GM19468 (cell line): ENCODE results near the gene DGKG.

ENCODE experiments used
- ATAC-seq: cut with Tn5 transposase; IDR thresholded peaks from one replicate; pipeline ENCODE4 v1.9.1; 2021; ENCODE audit warnings: mild to moderate bottlenecking, moderate library complexity, moderate number of reproducible peaks; ENCODE audit not compliant: unreplicated experiment; ENCODE audit errors: extremely low read depth

Gene DGKG

GRCh38 chr3:186217820-186218164 is 144.2 kb downstream of the DGKG start:
- ATAC-seq, result peak; percentile 78

DNA sequence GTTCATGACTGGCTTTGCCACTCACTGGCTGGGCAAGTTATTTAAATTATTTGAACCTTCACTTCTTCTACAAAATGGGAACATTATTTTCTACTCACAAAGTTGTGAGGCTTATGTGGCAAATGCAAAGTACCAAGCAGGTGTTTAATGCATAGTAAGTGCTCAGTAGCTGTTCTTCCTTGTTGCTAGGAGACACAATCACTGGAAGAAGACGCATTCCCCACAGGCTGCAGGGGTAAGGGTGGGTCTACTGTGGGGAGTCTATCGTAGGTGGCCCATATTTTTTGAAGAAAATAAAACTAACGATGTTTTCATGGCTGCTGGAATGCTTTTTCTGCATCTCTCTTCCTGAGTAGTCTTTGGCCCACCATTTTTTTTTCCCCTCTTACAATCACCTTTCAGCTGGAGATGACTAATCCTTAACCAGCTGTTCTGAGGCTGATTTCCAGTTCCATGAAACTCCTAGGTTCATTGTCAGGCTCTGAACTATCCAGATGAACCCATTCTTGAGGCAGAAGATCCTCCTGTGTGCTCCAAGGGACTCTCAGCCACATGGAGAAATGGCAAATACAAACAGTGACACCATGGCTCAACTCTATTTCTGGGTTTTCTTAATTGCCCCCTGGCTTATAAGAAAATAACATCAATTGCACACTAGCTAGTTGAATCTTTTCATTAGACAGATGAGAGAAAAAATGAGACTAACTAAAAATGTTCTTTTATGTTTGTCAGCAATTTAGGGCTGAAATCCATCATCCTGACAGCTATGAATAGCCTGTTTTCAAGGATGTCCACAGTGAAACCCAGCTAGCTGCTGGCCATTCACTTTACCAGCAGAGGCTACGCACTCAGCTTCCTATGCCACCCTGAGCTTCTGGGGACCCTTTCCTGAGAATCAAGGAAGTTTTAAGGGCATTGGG is 144.9 kb downstream of the DGKG start:
- no peak for ATAC-seq

DNA sequence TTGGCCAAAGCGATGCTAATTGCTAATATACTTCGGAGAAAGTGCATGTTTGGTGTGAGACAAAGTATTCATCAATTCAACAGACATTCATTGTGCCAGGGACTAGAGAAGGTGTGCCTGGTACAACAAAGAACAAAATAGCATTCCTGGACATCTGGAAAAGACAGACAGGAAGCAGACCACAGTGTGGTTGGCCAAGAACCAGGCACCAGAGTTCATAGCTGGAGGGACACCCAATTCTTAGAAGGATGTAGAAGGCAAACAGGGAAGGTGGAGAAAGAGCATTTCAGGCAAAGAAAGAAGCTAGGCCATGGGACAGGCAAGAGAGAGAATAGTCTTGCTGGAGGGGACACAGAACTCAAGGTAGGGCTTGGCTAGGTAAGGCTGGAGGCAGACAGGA is 147.4 kb downstream of the DGKG start:
- ATAC-seq, result no peak

DNA sequence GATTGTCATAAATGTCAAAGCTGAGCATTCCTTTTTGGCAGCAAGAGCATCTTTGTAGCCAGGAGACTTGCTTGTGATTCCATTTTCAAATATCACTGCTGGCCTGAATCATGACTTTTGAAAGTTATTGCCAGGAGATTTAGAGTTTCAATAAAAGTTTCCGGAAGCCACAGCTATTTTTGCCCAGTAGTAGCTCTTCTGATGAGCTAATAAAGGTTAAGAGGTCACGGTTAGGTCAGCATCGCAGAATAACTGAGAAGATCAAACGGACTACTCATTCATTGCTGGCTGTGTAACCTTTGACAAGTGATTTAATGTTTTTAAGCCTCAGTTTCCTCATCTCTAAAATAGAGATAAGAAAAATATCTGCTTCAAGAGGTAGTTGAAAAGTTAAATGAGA is 148.1 kb downstream of the DGKG start:
- ATAC-seq, result no peak

- no peak for ATAC-seq
Observed at GRCh38 chr3:186212611-186213010, 149.4 kb downstream of the DGKG start.

DNA sequence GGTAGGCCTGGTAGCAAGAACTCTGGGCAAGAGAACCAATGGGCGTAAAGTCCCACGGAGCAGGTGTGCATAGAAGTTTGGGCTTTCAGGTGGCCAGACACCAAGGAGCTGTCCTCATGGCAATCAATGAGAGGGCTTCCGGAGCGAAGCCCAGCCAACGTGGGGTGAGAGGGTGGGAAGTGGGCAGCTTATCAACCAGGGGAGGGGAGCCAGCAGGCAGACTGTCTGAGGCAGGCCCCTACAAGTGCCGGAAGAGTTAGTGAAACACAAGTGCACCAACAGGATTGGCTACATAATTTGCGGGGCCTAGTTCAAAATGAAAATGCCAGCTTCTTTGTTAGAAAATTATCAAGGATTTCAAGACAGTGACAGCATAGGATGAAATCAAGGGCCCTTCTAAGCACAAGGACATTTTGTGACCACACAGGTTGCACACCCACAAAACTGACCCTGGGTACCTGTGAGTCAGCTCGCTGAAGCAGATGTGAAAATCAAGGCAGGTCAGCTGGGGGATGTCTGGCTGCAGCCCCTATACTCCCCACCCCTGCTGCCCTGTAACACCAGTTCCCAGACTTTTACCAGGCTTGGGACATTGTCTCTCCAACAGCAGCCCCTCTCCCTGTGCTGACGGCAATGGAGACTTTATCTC is 151.1 kb downstream of the DGKG start:
- no peak for ATAC-seq

GRCh38 chr3:186209810-186210752 is 152.0 kb downstream of the DGKG start:
- no peak for ATAC-seq

GRCh38 chr3:186208296-186208989 is 153.6 kb downstream of the DGKG start:
- ATAC-seq, result no peak

GRCh38 chr3:186207515-186207914 is 154.5 kb downstream of the DGKG start:
- ATAC-seq, result no peak

DNA sequence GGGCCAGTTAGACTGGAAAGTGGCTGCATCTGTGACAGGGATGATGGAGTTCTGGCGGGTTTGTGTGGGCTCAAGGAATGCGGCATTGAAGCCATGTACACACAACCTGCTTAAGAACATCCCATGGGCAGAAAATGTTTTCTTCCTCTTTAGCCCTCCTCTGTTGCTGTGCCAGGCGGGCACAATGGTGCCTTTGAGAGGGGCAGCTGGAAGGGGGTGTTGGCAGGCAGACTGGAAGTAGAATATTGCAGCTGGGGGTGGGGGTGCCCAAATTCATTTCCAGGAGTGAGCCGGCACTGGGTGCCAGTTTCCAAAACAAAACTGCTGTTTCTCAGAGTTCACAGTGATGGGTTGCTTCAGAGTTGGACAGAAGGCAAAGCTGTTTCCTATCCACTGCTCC is 161.3 kb downstream of the DGKG start:
- no peak for ATAC-seq

- no peak for ATAC-seq
Observed at GRCh38 chr3:186198442-186198841, 163.6 kb downstream of the DGKG start.

DNA sequence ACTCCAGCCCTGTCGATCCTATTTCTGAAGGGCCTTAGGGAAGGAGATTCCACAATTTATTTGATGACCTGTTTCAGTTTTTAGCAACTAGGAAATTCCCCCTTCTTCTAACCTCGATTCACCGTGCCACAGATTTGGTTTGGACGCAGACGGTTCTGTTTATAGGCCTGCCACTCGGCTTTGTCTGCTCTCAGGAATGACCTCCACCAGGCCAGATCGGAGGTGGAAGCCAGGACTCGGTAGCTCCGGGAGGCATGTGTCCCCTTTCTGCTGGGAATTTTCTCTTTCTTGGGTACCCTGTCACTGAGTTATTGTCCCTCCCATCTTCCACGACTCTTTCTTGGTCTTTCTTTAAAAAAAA is 167.6 kb downstream of the DGKG start:
- ATAC-seq, result no peak

DNA sequence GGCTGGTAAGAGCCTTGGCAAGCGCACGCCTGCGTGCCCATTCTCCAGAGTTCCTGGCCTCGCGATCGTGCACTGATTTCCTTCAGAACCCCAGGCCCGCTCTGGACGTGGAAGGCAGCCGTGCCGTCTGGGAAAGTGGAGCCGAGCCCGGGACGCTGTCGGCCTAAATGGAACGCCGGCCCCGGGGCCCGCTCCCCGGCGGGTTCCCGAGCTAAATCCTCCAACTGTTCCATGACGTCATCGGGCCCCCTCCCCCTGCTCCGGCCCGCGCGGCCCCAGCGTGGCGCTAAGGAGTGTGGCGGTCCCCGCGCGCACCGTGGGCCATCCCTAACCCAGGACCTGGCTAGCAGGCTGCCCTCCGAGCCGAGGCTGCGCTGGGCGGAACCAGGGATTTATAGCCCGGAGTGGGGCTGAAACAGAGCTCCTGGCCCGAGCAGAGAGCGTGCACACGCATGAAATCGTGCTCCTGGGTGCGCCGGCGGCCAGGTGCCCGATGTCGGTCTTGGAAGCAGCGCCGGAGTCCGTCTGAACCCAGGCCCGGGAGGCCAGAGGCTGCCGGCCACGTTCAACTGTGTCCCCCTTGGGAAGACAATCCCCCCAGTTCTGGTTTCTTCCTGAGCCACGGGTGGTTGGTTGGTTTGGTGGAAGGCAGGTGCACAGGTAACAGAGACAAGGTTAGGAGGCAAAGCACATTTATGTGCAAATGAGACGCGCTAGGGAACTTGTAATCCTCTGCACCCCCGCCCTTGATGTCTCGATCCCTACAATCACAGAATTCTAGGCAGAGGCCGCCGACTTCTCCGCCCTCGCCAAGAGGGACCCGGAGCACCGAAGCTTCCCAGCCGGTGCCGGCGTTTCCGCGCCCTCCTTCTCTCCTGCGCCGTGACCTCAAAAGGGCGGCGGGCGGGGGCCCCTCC is 168.2 kb downstream of the DGKG start:
- no peak for ATAC-seq

DNA sequence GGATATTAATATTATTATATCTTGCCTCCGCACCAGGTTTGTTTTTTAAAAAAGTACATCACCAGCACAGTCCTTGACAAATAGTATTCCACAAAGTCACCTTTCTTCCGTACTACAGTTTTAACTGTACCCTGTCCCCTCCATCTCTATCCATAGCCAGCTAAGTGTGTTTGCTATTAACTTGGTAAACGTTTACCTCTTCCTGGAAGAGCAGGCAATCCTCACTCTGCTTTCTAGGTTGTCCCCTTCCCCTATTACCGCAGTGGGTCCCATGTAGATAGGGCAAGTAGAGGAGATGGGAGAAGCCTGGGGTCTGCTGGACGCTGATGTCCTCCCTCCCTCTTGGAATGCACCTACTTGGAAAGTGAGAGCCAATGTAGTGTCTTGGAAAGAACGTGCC is 169.2 kb downstream of the DGKG start:
- no peak for ATAC-seq

- no peak for ATAC-seq
Observed at GRCh38 chr3:186189492-186189891, 172.5 kb downstream of the DGKG start.

DNA sequence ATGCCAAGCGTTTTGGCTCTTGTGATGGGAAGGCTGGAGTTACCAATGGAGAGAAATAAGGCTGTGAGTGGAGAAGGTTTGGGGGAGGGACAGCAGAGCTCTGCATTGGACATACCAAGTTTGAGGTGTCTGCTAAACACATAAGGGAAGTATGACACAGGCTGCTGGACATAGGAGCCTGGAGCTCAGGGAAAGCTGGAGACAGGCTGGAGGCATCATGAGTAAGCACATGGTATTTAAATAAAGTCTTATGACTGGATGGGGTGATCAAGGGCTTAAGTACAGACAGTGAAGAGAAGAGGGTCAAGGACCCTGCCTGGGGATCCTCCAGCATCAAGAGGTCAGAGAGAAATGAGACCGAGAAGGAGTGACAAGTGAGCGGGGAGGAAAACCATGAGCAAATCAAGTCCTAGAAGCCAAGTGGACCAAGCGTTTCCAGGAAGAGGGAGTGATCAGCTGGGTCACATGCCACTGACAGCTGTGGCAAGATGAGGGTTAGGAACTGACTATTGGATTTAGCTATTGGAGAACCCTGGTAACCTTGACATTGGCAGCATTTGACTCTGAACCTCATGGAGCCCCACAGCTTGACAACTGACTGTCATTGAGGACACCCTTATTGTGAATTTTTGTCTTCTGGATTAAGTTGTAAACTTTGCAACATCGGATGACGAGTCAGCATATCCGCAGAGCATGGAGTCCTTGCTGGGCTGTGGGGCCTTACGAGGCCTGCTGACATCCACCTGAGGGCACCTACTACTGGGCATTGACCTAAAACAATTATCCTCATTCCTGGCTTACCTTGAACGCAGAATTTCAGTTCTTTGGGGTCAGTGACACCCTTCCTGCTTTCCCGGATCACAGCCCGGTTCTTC is 174.4 kb downstream of the DGKG start:
- no peak for ATAC-seq

- no peak for ATAC-seq
Observed at GRCh38 chr3:186185194-186185787, 176.7 kb downstream of the DGKG start.

DNA sequence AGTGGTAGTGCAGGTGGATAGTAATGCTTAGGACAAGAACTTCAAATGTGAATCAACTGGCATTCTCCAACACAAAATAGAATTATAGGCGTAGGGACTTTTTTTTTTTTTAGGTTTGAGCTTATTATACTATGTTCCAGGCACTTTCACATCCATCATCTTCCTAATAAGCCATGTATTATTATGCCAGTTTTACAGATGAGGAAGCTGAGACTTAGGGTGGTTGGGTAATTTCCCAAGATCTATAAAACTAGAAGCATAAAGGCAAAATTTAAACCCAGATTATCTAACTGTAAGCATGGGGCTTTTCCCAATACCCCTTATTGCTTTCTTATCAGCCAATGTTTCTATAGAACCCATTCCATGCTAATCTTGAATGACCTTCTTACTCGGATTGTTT is 178.0 kb downstream of the DGKG start:
- no peak for ATAC-seq
